WTC11 (cell line): ENCODE data around the gene MET.

Experiments used
- ATF1 ChIP-seq: sonication (generic); formaldehyde crosslinking; IDR thresholded peaks from 2 replicates; pipeline ENCODE4 v1.8.1; 2023; ENCODE audit warnings: mild to moderate bottlenecking, moderate library complexity, missing genetic modification reagents
- JUN ChIP-seq: sonication (generic); formaldehyde crosslinking; IDR thresholded peaks from 2 replicates; pipeline ENCODE4 v1.8.0; 2023; ENCODE audit warnings: mild to moderate bottlenecking, missing genetic modification reagents
- MXD4 ChIP-seq: fragments of 250-450 bp; sonication (Bioruptor Pico); IDR thresholded peaks from 2 replicates; pipeline ENCODE4 v1.8.0; 2021; ENCODE audit warnings: mild to moderate bottlenecking, moderate library complexity, borderline replicate concordance
- TF ChIP-seq, protein P1 (sequence below): fragments of 200-600 bp; IDR thresholded peaks from 2 replicates; pipeline ENCODE4 v1.8.0; 2022; ENCODE audit warnings: antibody characterized with exemption
- TF ChIP-seq, protein P2 (sequence below): fragments of 250-450 bp; sonication (Bioruptor Pico); IDR thresholded peaks from 2 replicates; pipeline ENCODE4 v1.9.0; 2021; ENCODE audit warnings: moderate library complexity, mild to moderate bottlenecking, inconsistent platforms, borderline replicate concordance
- TF ChIP-seq, protein P3 (sequence below): sonication (generic); formaldehyde crosslinking; IDR thresholded peaks from 2 replicates; pipeline ENCODE4 v1.8.1; 2023; ENCODE audit warnings: mild to moderate bottlenecking, missing genetic modification reagents

DNA sequence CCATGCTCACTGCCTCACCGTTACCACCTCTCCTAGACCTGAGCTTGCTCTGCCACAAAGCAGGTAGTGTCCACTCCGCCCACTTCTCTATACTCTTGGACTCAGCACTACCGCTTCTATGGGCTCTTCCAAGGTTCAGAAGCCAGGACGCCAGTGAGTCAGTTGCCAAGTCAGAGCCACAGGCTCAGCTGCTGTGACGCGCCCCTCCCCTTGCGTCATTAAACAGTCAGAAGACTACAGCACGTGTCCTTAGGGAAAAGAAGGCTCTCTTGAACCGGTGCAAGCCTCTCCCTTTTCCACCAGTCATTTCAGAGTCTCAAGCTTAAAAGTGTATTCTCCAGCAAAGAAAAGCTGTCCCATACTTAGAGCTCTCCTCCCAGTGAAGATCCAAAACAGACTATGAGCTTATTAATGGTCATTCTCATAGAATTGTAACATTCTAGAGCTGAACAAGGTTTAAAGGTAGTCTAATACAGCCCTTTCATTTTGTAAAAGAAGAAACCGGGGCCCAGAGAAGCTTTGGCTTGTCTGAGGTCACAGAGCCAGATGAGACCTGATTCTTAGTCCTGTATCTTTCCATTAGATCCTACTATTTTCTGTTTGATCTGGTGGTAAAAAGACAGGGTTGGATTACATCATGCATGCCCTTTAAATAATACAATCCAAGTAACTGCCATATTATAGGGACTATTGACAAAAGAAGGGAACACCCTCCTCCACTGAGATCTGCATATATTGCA is 40.9 kb upstream of the MET start:
- TF ChIP-seq, protein P1, sequence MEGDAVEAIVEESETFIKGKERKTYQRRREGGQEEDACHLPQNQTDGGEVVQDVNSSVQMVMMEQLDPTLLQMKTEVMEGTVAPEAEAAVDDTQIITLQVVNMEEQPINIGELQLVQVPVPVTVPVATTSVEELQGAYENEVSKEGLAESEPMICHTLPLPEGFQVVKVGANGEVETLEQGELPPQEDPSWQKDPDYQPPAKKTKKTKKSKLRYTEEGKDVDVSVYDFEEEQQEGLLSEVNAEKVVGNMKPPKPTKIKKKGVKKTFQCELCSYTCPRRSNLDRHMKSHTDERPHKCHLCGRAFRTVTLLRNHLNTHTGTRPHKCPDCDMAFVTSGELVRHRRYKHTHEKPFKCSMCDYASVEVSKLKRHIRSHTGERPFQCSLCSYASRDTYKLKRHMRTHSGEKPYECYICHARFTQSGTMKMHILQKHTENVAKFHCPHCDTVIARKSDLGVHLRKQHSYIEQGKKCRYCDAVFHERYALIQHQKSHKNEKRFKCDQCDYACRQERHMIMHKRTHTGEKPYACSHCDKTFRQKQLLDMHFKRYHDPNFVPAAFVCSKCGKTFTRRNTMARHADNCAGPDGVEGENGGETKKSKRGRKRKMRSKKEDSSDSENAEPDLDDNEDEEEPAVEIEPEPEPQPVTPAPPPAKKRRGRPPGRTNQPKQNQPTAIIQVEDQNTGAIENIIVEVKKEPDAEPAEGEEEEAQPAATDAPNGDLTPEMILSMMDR, result no peak
- TF ChIP-seq JUN (CRISPR knock-in tag) (no peak), MXD4 (CRISPR knock-in tag) (no peak), ATF1 (CRISPR knock-in tag) (no peak)
- TF ChIP-seq, protein P2, sequence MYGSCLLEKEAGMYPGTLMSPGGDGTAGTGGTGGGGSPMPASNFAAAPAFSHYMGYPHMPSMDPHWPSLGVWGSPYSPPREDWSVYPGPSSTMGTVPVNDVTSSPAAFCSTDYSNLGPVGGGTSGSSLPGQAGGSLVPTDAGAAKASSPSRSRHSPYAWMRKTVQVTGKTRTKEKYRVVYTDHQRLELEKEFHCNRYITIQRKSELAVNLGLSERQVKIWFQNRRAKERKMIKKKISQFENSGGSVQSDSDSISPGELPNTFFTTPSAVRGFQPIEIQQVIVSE (CRISPR knock-in tag), result no peak
- TF ChIP-seq, protein P3, sequence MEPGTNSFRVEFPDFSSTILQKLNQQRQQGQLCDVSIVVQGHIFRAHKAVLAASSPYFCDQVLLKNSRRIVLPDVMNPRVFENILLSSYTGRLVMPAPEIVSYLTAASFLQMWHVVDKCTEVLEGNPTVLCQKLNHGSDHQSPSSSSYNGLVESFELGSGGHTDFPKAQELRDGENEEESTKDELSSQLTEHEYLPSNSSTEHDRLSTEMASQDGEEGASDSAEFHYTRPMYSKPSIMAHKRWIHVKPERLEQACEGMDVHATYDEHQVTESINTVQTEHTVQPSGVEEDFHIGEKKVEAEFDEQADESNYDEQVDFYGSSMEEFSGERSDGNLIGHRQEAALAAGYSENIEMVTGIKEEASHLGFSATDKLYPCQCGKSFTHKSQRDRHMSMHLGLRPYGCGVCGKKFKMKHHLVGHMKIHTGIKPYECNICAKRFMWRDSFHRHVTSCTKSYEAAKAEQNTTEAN, result no peak
